ENCODE results near the gene PHC2. TPM values are rescaled to one million over a fixed set of nuclear protein-coding genes. Genes with fewer than 3 reads are reported as not detected.
A peak's percentile ranks its signal among the peaks of the same experiment; 100 is the strongest.

Gene PHC2
- total RNA-seq, 1 donor from 2014 or later, result 287 TPM

DNA sequence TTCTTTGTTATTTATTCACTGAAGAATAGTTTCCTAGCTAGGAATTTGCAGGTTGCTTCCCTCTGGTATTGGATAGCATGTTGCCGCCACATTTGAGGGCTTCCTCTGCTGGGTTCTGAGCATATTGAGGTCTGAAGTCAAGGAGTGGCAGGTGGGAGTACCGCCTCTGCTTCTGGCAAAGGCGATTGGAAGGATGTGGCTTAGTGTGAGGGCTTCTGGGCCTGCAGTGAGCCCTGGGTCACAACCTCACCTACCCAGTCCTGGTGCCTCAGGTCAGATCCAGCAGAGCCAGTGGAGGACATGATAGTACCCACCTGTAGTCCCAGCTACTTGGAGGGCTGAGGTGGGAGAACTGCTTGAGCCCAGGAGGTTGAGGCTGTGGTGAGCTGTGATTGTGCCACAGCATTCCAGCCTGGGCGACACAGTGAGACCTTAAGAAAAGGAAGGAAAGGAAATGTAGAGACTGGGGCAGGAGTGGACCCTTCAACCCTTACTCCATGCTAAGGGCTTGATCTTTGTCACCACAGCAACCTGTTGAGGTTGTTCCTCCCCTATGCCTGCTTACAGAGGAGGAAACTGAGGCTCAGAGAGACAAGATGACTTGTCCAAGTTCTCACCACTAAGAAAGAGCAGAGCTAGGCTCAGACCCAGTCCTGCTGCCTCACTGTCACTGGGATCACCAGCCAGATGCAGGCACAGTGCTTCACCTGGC, 132.8 kb downstream of the PHC2 start:
- TF ChIP-seq, protein P1, sequence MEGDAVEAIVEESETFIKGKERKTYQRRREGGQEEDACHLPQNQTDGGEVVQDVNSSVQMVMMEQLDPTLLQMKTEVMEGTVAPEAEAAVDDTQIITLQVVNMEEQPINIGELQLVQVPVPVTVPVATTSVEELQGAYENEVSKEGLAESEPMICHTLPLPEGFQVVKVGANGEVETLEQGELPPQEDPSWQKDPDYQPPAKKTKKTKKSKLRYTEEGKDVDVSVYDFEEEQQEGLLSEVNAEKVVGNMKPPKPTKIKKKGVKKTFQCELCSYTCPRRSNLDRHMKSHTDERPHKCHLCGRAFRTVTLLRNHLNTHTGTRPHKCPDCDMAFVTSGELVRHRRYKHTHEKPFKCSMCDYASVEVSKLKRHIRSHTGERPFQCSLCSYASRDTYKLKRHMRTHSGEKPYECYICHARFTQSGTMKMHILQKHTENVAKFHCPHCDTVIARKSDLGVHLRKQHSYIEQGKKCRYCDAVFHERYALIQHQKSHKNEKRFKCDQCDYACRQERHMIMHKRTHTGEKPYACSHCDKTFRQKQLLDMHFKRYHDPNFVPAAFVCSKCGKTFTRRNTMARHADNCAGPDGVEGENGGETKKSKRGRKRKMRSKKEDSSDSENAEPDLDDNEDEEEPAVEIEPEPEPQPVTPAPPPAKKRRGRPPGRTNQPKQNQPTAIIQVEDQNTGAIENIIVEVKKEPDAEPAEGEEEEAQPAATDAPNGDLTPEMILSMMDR (IDR thresholded peaks at IDR 0.05; ENCODE audit: partially characterized antibody, unreplicated experiment), result no peak
- DNase-seq, result no peak
- H3K9me3 Mint-ChIP-seq (ENCODE audit: unreplicated experiment), result peaks cover 2% of the 10 kb centered on the region
- peaks cover 8% of the 10 kb centered on the region for H3K4me1 Mint-ChIP-seq (ENCODE audit: low read depth, unreplicated experiment)
- H3K27me3 Mint-ChIP-seq (ENCODE audit: unreplicated experiment), result peaks cover 12% of the 10 kb centered on the region
- peaks cover 5% of the 10 kb centered on the region for H3K36me3 Mint-ChIP-seq (ENCODE audit: unreplicated experiment)
- H3K27ac Mint-ChIP-seq (ENCODE audit: unreplicated experiment), result no peak overlapping the region
- H3K4me3 Mint-ChIP-seq (ENCODE audit: unreplicated experiment), result no peak overlapping the region

DNA sequence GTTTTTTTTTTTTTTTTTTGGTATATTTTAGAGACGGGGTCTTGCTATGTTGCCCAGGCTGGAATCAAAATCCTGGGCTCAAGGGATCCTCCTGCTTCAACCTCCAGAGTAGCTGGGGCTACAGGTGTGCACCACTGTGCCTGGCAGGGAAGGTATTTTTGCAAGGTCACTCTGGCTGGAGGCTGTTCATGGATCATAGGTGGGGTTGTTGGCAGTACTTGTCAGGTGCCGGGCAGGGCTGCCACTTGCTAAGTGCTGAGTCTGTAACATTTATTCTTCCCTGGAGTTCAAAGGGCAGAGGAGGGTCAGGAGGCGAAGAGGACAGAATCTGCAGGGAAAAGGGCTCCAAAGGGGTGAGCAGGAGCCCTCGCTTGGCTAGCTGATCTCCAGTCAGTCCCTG, 134.1 kb downstream of the PHC2 start:
- Mint-ChIP-seq H3K36me3 (ENCODE audit: unreplicated experiment) (peaks cover 9% of the 10 kb centered on the region), H3K27ac (ENCODE audit: unreplicated experiment) (peak overlapping the region; percentile 46), H3K4me1 (ENCODE audit: low read depth, unreplicated experiment) (peaks cover 8% of the 10 kb centered on the region)

DNA sequence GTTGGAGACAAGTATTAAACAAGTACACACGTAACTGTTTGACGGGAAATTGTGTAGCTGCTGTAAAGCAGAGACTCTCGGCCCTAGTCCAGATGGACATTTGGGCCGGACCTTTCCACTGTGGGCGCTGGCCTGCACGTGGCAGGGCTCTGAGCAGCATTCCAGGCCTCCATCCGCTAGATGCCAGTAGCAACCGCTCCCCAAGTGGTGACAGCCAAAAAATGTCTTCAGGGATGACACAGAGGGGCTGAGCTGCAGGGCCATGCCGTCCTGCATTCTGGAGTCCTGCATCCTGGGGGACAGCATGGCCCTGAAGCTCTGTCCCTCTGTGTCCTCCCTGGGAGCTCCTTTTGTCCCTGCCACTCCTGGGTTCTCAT, 134.8 kb downstream of the PHC2 start:
- Mint-ChIP-seq H3K4me3 (ENCODE audit: unreplicated experiment) (no peak overlapping the region), H3K27ac (ENCODE audit: unreplicated experiment) (no peak overlapping the region), H3K36me3 (ENCODE audit: unreplicated experiment) (peaks cover 9% of the 10 kb centered on the region), H3K27me3 (ENCODE audit: unreplicated experiment) (peaks cover 12% of the 10 kb centered on the region), H3K4me1 (ENCODE audit: low read depth, unreplicated experiment) (peaks cover 8% of the 10 kb centered on the region), H3K9me3 (ENCODE audit: unreplicated experiment) (peaks cover 2% of the 10 kb centered on the region)
- TF ChIP-seq, protein P1 (IDR thresholded peaks at IDR 0.05; ENCODE audit: partially characterized antibody, unreplicated experiment), result no peak
- no peak for DNase-seq

More for the DNA sequence above, 134.1 kb downstream of the PHC2 start:
- TF ChIP-seq, protein P1 (IDR thresholded peaks at IDR 0.05; ENCODE audit: partially characterized antibody, unreplicated experiment), result no peak
- peaks cover 2% of the 10 kb centered on the region for H3K9me3 Mint-ChIP-seq (ENCODE audit: unreplicated experiment)
- H3K4me3 Mint-ChIP-seq (ENCODE audit: unreplicated experiment), result no peak overlapping the region
- no peak for DNase-seq
- peaks cover 12% of the 10 kb centered on the region for H3K27me3 Mint-ChIP-seq (ENCODE audit: unreplicated experiment)

DNA sequence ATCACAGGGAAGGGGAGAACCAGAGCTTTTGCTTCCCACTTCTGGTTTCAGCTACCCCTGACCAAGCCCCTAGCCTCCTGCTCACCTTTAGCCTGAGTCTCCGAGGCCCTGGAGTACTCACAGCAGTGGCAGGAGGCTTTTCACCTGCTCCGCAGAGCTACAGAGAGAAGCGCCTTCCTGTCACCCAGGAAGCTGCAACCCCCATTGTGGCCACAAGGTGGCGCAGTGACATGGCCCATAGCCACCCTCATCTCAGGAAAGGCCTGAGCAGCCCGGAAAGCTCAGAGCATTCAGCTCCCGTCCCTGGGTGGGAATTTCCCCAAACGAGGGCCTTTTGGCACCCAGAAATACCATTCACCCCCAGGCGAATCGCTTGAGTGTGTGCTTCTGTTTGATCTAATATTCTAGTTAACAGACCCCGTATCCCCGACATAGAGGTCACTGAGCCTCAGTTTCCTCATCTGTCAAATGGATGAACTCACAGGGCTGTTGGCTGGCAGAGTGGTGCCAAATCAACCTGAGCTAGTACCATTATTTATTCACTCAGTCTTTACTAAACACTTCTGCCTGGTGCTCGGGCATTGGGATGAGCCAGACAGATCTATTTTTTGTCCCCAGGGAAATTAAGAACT, 135.3 kb downstream of the PHC2 start:
- Mint-ChIP-seq H3K9me3 (ENCODE audit: unreplicated experiment) (peaks cover 2% of the 10 kb centered on the region), H3K4me1 (ENCODE audit: low read depth, unreplicated experiment) (peaks cover 8% of the 10 kb centered on the region)
- TF ChIP-seq, protein P1 (IDR thresholded peaks at IDR 0.05; ENCODE audit: partially characterized antibody, unreplicated experiment), result peak; percentile 99

DNA sequence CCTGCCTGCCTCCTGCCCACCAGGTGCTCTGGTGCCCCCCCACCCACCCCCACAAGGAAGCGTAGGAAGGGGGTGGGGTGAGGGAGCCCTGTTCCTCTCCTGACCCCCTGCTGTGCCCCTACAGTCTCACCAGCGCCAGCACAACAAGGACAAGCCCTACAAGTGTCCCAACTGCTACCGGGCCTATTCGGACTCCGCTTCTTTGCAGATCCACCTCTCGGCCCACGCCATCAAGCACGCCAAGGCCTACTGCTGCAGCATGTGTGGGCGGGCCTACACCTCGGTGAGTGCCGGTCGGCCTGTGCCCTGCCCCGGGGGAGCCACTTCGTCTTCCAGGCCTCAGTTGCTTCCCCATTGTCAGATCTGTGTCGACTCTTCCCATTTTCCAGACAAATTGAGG, 135.9 kb downstream of the PHC2 start:
- no peak overlapping the region for H3K27ac Mint-ChIP-seq (ENCODE audit: unreplicated experiment)
- H3K4me3 Mint-ChIP-seq (ENCODE audit: unreplicated experiment), result no peak overlapping the region
- peaks cover 5% of the 10 kb centered on the region for H3K4me1 Mint-ChIP-seq (ENCODE audit: low read depth, unreplicated experiment)

More for the DNA sequence above, 135.3 kb downstream of the PHC2 start:
- Mint-ChIP-seq H3K27ac (ENCODE audit: unreplicated experiment) (no peak overlapping the region), H3K36me3 (ENCODE audit: unreplicated experiment) (peaks cover 9% of the 10 kb centered on the region), H3K27me3 (ENCODE audit: unreplicated experiment) (peaks cover 12% of the 10 kb centered on the region), H3K4me3 (ENCODE audit: unreplicated experiment) (no peak overlapping the region)
- peak; percentile 95 for DNase-seq

More for the DNA sequence above, 135.9 kb downstream of the PHC2 start:
- TF ChIP-seq, protein P1 (IDR thresholded peaks at IDR 0.05; ENCODE audit: partially characterized antibody, unreplicated experiment), result no peak
- H3K27me3 Mint-ChIP-seq (ENCODE audit: unreplicated experiment), result peaks cover 12% of the 10 kb centered on the region
- DNase-seq, result no peak
- H3K9me3 Mint-ChIP-seq (ENCODE audit: unreplicated experiment), result peaks cover 2% of the 10 kb centered on the region
- peaks cover 9% of the 10 kb centered on the region for H3K36me3 Mint-ChIP-seq (ENCODE audit: unreplicated experiment)

Measured in glutamatergic neuron (in vitro differentiated cells).